D721Med (cell line): ENCODE results near the gene CHST11.

Experiments
- DNase-seq: peaks from one replicate; pipeline ENCODE4 v3.0.0; 2011; ENCODE audit warnings: low spot score; ENCODE audit not compliant: insufficient read length
- FAIRE-seq: peaks from 2 replicates; lab custom pipeline; 2011; peaks lifted over from hg19 to GRCh38; lab: Jason Lieb, UNC
- TF ChIP-seq, protein P1 (sequence below): IDR thresholded peaks from 2 replicates; pipeline ENCODE4 v1.5.1; 2012; ENCODE audit warnings: mild to moderate bottlenecking, control low read depth; ENCODE audit not compliant: insufficient read depth; ENCODE audit errors: missing control alignments

The CHST11 gene

DNA sequence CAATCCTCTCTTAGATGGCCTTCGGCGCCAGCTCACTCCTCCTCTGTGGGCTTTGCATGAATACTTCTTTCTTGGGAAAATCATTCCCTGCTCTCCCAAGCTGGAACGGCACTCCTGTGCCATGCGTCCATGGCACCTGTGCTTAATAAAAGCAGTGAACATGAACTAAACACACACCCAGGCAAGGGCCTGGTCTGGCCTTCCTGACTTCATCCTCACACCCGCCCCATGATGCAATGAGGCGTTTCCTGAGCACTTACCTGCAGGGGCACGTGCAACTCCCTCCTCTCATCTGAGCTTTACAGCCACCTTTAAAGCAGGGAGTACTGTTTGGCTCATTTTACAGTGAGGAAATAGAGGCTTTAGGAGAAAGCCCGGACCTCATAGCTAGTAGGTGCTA, 281.6 kb downstream of the CHST11 start:
- TF ChIP-seq, protein P1, sequence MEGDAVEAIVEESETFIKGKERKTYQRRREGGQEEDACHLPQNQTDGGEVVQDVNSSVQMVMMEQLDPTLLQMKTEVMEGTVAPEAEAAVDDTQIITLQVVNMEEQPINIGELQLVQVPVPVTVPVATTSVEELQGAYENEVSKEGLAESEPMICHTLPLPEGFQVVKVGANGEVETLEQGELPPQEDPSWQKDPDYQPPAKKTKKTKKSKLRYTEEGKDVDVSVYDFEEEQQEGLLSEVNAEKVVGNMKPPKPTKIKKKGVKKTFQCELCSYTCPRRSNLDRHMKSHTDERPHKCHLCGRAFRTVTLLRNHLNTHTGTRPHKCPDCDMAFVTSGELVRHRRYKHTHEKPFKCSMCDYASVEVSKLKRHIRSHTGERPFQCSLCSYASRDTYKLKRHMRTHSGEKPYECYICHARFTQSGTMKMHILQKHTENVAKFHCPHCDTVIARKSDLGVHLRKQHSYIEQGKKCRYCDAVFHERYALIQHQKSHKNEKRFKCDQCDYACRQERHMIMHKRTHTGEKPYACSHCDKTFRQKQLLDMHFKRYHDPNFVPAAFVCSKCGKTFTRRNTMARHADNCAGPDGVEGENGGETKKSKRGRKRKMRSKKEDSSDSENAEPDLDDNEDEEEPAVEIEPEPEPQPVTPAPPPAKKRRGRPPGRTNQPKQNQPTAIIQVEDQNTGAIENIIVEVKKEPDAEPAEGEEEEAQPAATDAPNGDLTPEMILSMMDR = no peak
- DNase-seq (no peak), FAIRE-seq (no peak)

DNA sequence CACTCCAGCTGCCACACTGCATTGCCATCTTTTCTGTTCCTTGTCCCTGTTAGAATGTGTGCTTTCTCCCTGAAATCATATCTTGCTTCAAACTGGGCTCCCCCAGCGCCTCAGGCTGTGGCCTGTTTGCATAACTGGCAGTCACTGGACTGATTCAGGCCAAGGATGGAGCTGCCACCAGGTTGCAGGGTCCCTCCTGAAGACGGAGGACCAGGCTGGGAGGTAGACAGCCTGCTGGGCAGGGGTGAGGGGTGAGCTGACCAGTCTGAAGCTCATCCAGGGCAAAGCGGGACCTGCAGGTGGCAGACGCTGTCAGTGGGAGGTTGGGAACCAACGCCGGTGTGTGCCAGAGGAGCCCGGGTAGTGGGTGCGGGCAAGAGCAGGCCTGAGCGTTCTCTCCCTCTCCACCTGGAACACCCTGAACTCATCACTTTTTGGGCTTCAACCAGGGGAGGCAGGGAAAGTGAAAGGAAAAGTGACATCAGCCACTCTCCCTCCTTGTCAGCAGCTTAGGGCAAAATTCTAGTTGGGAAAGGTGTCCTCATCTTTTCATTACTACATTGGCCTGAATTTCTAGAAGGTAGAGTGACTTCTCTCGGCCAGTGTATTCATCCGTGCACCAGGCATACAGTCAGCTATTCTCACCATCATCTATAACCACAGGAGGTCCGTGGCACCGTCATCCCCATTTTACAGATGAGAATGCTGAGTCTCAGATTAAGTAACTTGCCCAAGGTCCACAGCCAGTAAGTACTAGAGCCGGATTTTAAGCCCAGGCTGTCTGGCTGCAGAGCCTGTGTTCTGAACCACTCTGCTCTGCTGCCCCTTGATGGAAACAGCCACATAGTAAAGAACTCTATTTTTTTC, 282.3 kb downstream of the CHST11 start:
- DNase-seq (no peak), FAIRE-seq (no peak)
- TF ChIP-seq, protein P1 = no peak

DNA sequence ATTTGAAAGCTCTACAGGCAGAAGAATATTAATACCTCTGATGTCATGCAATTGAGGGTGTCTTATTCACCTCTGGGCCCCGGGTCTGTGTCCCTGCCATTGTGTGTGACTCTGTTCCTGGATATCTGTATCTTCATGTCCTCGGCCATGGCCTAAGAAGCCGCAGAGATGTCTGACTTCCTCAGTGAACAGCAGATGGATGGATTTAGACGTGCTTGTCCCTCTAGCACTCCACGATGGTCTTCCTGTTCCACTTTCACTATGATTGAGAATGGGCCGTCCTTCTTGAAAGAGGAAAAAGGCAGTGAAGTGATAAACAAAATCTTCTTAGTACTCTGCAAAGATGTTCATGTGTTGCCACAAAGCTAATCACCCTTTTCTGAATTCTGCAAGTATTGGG, 283.9 kb downstream of the CHST11 start:
- DNase-seq = no peak
- no peak for FAIRE-seq
- TF ChIP-seq, protein P1 = no peak

DNA sequence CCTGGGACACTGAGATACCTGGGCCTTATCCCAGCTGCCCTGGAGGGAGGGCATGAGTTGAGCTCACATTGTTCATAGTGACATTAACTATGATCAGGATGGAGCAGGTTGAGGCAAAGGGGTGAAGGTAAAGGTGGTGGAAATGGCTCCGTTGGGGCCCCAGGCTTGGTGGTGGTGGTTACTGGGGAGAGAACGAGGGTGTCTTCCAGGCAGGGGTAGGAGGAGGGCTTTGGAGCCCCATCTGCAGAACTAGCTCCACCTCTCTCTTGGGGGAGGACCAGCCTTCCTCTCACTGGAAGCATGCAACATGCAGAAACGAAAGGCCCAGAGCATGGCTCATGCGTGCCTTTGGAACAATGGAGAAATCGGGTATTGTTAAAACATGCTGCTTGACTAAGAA, 284.3 kb downstream of the CHST11 start:
- DNase-seq = no peak

DNA sequence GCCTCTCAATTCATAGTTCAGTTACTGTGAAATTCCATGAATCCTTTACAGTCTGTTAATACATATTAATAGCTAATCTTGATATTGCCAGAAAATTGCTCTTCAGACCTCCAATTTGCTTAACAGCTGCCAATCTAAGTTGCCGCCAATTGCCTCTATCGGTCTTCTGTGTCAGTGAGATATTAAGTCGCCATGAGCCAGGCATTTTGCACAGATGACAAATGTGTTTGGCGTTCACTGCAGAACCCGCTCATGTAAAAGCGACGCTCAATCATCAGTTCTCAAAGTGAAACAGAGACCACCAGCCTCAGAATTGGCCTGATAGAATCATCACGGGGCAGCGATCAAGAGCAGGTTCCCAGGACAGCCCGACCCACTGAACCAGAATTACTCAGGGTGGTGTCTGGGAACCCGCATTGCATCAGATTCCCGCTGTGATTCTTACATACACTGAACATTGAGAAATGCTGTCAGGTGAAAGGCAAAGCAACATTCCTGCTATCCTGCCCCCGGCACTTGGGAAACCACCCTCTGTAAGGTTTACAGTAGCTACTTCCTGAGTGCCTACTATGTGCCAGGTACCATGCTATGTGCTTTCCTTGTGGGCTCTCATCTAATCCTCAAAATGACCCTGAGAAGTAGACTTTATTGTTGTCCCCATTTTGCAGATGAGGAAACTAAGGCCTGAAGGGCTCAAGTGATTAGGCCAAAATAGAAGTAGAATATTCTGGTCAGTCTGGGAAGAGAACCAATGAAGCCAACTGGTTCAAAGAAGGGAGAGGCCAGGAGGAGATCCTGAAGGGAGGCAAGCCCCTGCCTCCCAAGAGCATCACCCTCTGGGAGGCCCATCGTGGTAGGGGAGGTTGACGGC, 285.0 kb downstream of the CHST11 start:
- TF ChIP-seq, protein P1 = no peak
- FAIRE-seq (no peak), DNase-seq (no peak)

More for the DNA sequence above, 284.3 kb downstream of the CHST11 start:
- TF ChIP-seq, protein P1 = no peak
- no peak for FAIRE-seq

DNA sequence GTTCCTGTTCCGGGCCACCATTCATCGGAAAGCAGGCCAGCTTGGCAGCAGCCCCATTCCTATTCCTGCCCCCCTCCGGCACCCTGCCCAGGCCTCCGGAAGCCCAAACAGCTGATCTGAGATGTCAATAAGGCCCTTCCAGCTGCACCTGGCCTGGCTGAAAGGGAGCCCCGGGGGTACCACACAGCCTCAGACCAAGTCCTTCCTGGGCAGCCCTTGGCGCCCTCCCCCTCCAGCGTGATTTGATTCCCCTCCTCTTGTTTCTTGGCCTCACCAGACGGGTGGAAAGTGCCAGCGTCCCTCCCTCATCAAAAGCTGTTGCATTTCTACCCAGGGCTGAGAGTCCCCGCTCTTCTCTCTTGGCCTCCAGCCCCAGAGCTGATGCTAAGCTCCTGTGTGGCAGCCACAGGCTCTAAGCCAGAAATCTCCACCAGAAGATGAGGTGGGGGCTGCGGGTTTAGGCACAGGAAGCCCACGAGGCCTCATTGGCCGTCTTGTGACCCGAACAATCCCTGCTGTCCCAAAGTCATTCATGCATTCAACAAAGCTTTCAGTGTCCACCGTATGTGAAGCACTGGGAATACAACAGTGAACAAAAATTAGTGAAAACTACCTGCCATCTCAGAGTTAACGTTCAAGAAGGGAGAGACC, 285.9 kb downstream of the CHST11 start:
- FAIRE-seq = no peak
- DNase-seq = no peak

More for the DNA sequence above, 285.9 kb downstream of the CHST11 start:
- TF ChIP-seq, protein P1 = no peak
